ENCODE results near the gene RTL3.

DNA sequence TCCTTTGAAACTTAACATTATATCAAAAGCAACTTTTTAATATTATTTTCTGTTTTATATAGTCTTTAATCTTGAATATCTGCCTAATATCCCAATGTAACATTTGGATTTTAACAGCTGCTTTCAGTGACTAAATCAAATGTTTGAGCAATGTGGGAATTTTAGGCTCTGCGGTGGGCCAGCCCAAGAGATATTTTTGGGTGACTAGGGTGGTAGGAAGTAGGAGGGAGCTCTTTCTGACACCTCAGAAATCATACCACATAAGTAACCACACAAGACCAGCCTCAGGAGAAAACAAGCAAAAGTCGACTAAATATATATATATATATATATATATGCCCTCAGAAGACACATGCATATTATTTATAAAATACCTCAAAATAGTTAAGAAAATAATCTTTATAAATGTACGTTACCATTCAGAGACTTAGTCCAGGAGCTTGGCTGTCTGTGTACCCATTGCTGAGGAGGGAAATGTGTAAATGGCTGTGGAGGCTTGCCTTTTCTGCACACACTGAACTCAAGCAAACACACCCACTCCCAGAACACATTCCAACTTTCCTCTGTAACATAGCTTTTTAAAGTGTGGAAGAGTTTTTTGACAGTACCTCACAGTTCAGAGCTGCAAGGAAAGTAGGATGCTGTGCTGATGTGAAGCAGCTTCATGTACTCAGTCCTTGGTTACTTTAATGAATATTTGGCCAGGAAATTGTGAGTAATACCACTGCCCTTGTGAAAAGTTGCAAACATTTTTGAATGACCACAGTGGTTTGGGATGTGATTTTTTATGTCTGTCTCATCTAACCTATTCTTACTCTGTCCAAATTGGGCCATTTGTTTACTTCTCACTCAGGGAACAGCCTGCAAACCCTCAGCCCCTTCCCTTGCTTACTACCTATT lies at the start of gene RTL3:
- TF ChIP-seq POLR2A (IDR thresholded peaks at IDR 0.05; ENCODE audit: low read depth, low read length) (no peak), POLR2AphosphoS5 (IDR thresholded peaks at IDR 0.05; ENCODE audit: low read depth, low read length) (no peak), SPI1 (IDR thresholded peaks at IDR 0.05; ENCODE audit: low read depth, low read length) (no peak)

Measured in GM12891 (cell line).